GM19467 (cell line): ENCODE data around the gene NQO2.
"Not testable (repeated sequence)": the region's sequence is repeated elsewhere in the genome, so short reads cannot be mapped to it uniquely, and the experiment has no call there.

Experiments used
- ATAC-seq: cut with Tn5 transposase; IDR thresholded peaks from one replicate; pipeline ENCODE4 v1.9.1; 2021; ENCODE audit warnings: mild to moderate bottlenecking, moderate library complexity; ENCODE audit not compliant: unreplicated experiment

NQO2 gene

GRCh38 chr6:3036861-3037637 lies 37.4 kb downstream of the NQO2 start:
- no peak for ATAC-seq

GRCh38 chr6:3037638-3038365 lies 38.1 kb downstream of the NQO2 start:
- ATAC-seq = no peak

GRCh38 chr6:3039384-3039783 lies 39.7 kb downstream of the NQO2 start:
- ATAC-seq = no peak

- ATAC-seq = no peak
These were observed 41.5 kb downstream of the NQO2 start for GRCh38 chr6:3041147-3041546.

GRCh38 chr6:3041606-3042005 lies 41.9 kb downstream of the NQO2 start:
- no peak for ATAC-seq

- no peak for ATAC-seq
These were observed 45.7 kb downstream of the NQO2 start for GRCh38 chr6:3045369-3045768.

- no peak for ATAC-seq
These were observed 46.1 kb downstream of the NQO2 start for GRCh38 chr6:3045777-3046176.

- no peak for ATAC-seq
These were observed 46.6 kb downstream of the NQO2 start for GRCh38 chr6:3046295-3046694.

- ATAC-seq = not testable (repeated sequence)
These were observed 48.3 kb downstream of the NQO2 start for GRCh38 chr6:3048009-3048408.

- ATAC-seq = no peak
These were observed 53.0 kb downstream of the NQO2 start for GRCh38 chr6:3052481-3053230.

- ATAC-seq = no peak
These were observed 53.5 kb downstream of the NQO2 start for GRCh38 chr6:3053231-3053508.

GRCh38 chr6:3054229-3055157 lies 54.8 kb downstream of the NQO2 start:
- not testable (repeated sequence) for ATAC-seq

- ATAC-seq = not testable (repeated sequence)
These were observed 55.4 kb downstream of the NQO2 start for GRCh38 chr6:3055158-3055499.

- no peak for ATAC-seq
These were observed 57.5 kb downstream of the NQO2 start for GRCh38 chr6:3057063-3057770.

GRCh38 chr6:3058957-3059356 lies 59.3 kb downstream of the NQO2 start:
- no peak for ATAC-seq

- ATAC-seq = not testable (repeated sequence)
These were observed 60.4 kb downstream of the NQO2 start for GRCh38 chr6:3060092-3060491.

GRCh38 chr6:3061501-3061941 lies 61.8 kb downstream of the NQO2 start:
- no peak for ATAC-seq

GRCh38 chr6:3063340-3063732 lies 63.6 kb downstream of the NQO2 start:
- ATAC-seq = not testable (repeated sequence)

- peak; percentile 59 for ATAC-seq
These were observed 64.3 kb downstream of the NQO2 start for GRCh38 chr6:3063733-3064700.
